GM19023 (cell line): ENCODE measurements around the gene MEF2B.
"Not testable (repeated sequence)": the region's sequence is repeated elsewhere in the genome, so short reads cannot be mapped to it uniquely, and the experiment has no call there.

ENCODE experiments used
- ATAC-seq: cut with Tn5 transposase; IDR thresholded peaks from one replicate; pipeline ENCODE4 v1.9.1; 2021; ENCODE audit warnings: mild to moderate bottlenecking, moderate library complexity; ENCODE audit not compliant: unreplicated experiment

The MEF2B gene

DNA sequence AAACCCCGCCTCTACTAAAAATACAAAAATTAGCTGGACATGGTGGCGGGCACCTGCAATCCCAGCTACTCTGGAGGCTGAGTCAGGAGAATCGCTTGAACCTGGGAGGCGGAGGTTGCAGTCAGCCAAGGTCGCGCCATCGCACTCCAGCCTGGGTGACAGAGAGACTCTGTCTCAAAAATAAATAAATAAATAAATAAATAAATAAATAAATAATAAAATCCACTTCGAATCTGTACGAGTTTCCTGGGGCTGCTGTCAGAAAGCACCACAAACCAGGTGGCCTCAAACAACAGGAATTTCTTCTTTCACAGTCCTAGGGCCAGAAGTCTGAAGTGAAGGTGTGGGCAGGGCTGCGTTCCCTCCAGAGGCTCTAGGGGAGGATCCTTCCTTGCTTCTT, 67.5 kb downstream of the MEF2B start:
- not testable (repeated sequence) for ATAC-seq

DNA sequence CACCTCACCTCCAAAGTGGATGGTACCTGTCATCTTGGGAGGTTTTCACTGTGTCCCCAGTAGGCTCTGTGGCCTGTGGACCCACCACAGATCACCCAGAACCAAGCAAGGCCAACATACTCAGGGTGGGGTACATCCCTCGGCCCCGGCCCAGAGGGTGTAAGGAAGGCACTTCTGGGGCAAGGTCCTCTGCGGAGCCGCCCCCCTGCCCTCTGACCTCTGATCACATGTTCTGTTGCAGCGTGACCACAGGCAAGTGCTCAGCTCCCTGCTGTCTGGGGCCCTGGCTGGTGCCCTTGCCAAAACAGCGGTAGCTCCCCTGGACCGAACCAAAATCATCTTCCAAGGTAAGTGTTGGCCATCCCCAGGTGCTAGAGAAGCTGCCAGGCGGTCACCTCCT, 68.5 kb downstream of the MEF2B start:
- no peak for ATAC-seq

DNA sequence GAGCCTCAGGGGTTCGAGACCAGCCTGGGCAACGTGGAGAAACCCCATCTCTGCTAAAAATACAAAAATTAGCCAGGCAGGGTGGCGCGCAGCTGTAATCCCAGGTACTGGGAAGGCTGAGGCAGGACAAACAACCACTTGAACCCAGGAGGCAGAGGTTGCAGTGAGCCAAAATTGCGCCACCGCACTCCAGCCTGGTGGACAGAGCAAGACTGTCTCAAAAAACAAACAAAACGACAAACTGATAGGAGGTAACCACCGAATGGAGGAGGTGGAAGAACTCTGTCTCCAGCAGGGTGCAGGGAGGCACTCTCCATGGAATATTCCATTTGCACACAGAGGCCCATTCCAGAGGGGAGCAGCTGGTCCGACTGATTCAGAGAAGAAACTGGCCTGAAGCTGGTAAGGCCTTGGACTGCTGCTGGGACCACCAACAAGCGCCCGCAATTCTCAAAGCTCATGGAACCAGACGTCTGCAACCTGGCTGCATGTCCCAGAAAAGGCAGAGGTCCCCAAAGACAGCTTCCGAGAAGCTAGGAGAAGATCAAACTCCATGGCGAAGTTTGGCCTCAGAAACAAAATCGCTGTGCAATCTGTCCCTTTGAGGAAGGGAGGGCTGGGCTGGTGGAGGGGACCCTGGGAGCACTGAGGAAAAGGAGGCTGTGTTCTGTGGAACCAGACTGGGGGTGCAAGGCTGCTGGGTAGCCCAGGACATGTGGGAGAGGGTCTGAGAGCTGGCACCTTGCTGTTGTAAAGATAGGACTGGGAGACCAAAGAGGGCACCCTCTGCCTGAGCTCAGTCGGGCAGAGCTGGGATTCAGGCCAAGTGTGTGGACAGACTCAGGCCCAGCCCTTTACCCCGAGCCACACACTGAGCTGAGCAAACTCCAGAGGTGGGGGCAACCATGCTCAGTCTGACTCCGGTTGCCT, 71.1 kb downstream of the MEF2B start:
- no peak for ATAC-seq

DNA sequence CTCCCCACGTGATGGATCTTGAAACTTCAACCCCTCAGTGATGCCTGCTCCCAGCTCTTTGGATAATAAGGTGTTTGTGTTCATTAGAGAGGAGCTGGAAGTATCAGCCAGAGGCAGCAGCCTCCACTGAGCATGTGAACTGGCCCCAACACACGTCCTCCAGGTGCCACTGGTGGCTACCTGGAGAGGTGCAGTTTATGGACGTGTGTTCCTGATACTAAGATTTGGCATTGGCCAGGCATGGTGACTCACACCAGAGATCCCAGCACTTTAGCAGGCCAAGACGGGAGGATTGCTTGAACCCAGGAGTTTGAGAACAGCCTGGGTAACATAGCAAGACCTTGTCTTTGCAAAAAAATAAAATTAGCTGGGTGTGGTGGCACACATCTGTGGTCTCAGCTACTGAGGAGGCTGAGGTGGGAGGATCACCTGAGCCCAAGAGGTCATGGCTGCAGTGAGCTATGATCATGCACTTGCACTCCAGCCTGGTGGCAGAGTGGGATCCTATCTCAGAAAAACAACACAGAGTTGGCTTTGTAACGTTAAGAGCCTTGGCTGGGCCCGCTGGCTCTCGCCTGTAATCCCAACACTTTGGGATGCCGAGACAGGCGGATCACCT, 71.9 kb downstream of the MEF2B start:
- ATAC-seq = no peak

DNA sequence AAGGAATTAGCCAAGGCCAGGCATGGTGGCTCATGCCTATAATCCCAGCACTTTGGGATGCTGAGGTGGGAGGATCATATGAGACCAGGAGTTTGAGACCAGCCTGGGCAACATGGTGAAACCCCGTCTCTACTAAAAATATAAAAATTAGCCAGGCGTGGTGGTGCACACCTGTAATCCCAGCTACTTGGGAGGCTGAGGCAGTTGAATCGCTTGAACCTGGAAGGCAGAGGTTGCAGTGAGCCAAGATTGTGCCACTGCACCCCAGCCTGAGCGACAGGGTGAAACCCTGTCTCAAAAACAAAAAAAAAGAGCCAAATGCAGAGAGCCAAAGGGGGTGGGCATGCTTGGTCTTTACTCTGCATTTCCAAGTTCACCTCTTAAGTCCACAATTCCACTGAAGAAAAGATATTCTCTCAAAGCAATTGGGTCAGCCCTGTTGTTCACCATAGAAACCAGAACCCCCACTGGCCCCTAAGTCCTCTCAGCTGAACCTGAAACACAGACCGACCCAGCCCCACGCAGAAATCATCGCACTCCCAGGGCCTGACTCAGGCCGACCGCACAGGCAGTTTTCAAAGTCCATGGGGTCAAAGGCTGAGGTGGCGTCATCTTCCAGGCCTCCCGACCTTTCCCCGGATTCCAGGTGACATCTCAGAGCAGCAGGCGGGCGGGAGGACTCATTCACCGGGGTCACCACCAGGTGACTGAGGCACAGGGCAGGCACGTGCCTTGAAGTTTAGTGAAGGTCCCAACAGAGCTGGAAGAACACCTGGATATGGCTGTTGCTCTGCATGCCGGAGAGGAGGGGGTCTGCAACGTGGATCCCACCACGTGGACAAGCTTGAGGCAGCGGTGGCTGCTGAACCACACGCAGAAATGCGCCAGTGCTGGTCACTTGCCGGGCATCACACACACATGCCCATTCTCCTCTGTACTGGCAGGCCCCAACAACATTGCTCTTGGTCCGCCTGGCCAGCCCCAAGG, 73.1 kb downstream of the MEF2B start:
- no peak for ATAC-seq

DNA sequence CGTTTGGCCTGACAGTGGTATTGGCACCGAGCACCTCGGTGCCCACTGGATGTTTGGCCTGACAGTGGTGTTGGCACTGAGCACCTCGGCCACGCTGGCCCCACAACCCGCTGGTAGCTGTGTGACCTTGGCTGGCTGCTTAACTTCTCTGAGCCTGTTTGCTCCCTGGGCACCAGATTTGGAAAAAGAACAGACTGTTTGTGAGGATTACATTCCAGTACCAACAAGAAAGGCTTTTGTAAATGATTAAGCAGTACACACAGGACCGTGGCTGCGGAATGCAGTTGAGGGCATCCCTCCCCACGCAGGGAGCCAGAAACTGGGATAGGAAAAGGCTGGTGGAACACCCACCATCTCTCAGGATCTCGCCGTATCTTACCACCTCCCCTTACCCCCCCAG, 74.4 kb downstream of the MEF2B start:
- ATAC-seq = no peak
